GM23338 (cell line): ENCODE data around the gene CLIP2.

ENCODE experiments used
- CREB1 ChIP-seq: fragments of 250-450 bp; sonication (Bioruptor Pico); IDR thresholded peaks from 2 replicates; pipeline ENCODE4 v1.5.0; 2020; ENCODE audit warnings: low read depth, mild to moderate bottlenecking, moderate library complexity
- EZH2 ChIP-seq: fragments of 200-600 bp; sonication (generic); IDR thresholded peaks from one replicate; pipeline ENCODE4 v1.8.0; 2017; ENCODE audit warnings: antibody characterized with exemption, mild to moderate bottlenecking, low read depth; ENCODE audit not compliant: unreplicated experiment
- EZH2phosphoT487 ChIP-seq: fragments of 200-600 bp; sonication (generic); IDR thresholded peaks from one replicate; pipeline ENCODE4 v1.8.1; 2018; ENCODE audit warnings: antibody characterized with exemption; ENCODE audit not compliant: unreplicated experiment
- JUNB ChIP-seq: IDR thresholded peaks from one replicate; pipeline ENCODE4 v1.6.1; 2016; ENCODE audit warnings: antibody characterized with exemption; ENCODE audit not compliant: unreplicated experiment
- POLR2AphosphoS5 ChIP-seq: IDR thresholded peaks from 2 replicates; pipeline ENCODE4 v1.6.1; 2016; ENCODE audit warnings: antibody characterized with exemption, low read depth
- ZNF114 ChIP-seq: fragments of 250-450 bp; sonication (Bioruptor Pico); IDR thresholded peaks from 2 replicates; pipeline ENCODE4 v1.5.0; 2020; ENCODE audit warnings: mild to moderate bottlenecking, moderate library complexity
- ZNF331 ChIP-seq: fragments of 250-450 bp; sonication (Bioruptor Pico); IDR thresholded peaks from 2 replicates; pipeline ENCODE4 v1.5.0; 2020; ENCODE audit warnings: low read depth, mild to moderate bottlenecking, moderate library complexity
- TF ChIP-seq, protein P1 (sequence below), 2 experiments: fragments of 200-600 bp in 1 of 2; sonication (generic) in 1 of 2; conservative IDR thresholded peaks; 2 replicates each; pipeline versions ENCODE4 v1.5.1 to v1.6.1; 2016 to 2017; ENCODE audit warnings: antibody characterized with exemption in 2 of 2, low read depth in 2 of 2, mild to moderate bottlenecking in 2 of 2, moderate library complexity in 1 of 2
- TF ChIP-seq, protein P2 (sequence below): IDR thresholded peaks from one replicate; pipeline ENCODE4 v1.6.1; 2018; ENCODE audit warnings: antibody characterized with exemption; ENCODE audit not compliant: unreplicated experiment
- TF ChIP-seq, protein P3 (sequence below): IDR thresholded peaks from 2 replicates; pipeline ENCODE4 v1.6.1; 2016; ENCODE audit warnings: antibody characterized with exemption

DNA sequence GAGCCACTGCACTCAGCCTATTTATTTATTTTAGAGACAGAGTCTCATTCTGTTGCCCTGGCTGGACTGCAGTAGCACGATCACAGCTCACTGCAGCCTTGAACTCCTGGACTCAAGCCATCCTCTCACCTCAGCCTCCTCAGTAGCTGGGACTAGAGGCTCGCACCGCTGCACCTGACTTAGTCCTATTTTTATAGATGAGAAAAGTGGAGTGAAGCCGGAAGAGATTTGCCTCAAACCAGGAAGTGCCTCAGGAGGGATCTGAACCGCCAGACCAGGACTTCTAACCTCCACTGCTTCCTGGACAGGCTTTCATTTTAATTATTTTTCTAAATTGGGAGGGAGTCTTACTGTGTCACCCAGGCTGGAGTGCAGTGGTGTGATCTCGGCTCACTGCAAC, 17.5 kb upstream of the CLIP2 start:
- TF ChIP-seq, protein P1, sequence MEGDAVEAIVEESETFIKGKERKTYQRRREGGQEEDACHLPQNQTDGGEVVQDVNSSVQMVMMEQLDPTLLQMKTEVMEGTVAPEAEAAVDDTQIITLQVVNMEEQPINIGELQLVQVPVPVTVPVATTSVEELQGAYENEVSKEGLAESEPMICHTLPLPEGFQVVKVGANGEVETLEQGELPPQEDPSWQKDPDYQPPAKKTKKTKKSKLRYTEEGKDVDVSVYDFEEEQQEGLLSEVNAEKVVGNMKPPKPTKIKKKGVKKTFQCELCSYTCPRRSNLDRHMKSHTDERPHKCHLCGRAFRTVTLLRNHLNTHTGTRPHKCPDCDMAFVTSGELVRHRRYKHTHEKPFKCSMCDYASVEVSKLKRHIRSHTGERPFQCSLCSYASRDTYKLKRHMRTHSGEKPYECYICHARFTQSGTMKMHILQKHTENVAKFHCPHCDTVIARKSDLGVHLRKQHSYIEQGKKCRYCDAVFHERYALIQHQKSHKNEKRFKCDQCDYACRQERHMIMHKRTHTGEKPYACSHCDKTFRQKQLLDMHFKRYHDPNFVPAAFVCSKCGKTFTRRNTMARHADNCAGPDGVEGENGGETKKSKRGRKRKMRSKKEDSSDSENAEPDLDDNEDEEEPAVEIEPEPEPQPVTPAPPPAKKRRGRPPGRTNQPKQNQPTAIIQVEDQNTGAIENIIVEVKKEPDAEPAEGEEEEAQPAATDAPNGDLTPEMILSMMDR (conservative IDR thresholded peaks at IDR 0.05; ENCODE audit: low read depth in 2 of 2) = no peak
- TF ChIP-seq ZNF114 (no peak), EZH2 (no peak), POLR2AphosphoS5 (no peak), ZNF331 (CRISPR knock-in tag) (no peak), EZH2phosphoT487 (no peak), CREB1 (CRISPR knock-in tag) (no peak), JUNB (no peak)
- TF ChIP-seq, protein P2, sequence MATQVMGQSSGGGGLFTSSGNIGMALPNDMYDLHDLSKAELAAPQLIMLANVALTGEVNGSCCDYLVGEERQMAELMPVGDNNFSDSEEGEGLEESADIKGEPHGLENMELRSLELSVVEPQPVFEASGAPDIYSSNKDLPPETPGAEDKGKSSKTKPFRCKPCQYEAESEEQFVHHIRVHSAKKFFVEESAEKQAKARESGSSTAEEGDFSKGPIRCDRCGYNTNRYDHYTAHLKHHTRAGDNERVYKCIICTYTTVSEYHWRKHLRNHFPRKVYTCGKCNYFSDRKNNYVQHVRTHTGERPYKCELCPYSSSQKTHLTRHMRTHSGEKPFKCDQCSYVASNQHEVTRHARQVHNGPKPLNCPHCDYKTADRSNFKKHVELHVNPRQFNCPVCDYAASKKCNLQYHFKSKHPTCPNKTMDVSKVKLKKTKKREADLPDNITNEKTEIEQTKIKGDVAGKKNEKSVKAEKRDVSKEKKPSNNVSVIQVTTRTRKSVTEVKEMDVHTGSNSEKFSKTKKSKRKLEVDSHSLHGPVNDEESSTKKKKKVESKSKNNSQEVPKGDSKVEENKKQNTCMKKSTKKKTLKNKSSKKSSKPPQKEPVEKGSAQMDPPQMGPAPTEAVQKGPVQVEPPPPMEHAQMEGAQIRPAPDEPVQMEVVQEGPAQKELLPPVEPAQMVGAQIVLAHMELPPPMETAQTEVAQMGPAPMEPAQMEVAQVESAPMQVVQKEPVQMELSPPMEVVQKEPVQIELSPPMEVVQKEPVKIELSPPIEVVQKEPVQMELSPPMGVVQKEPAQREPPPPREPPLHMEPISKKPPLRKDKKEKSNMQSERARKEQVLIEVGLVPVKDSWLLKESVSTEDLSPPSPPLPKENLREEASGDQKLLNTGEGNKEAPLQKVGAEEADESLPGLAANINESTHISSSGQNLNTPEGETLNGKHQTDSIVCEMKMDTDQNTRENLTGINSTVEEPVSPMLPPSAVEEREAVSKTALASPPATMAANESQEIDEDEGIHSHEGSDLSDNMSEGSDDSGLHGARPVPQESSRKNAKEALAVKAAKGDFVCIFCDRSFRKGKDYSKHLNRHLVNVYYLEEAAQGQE = no peak
- TF ChIP-seq, protein P3, sequence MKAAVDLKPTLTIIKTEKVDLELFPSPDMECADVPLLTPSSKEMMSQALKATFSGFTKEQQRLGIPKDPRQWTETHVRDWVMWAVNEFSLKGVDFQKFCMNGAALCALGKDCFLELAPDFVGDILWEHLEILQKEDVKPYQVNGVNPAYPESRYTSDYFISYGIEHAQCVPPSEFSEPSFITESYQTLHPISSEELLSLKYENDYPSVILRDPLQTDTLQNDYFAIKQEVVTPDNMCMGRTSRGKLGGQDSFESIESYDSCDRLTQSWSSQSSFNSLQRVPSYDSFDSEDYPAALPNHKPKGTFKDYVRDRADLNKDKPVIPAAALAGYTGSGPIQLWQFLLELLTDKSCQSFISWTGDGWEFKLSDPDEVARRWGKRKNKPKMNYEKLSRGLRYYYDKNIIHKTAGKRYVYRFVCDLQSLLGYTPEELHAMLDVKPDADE = no peak
